Measurements from ENCODE around the gene HPSE. TPM values are rescaled to one million over a fixed set of nuclear protein-coding genes. Genes with fewer than 3 reads are reported as not detected.
A peak's percentile ranks its signal among the peaks of the same experiment; 100 is the strongest.

HPSE gene
- total RNA-seq = 1.0 TPM

DNA sequence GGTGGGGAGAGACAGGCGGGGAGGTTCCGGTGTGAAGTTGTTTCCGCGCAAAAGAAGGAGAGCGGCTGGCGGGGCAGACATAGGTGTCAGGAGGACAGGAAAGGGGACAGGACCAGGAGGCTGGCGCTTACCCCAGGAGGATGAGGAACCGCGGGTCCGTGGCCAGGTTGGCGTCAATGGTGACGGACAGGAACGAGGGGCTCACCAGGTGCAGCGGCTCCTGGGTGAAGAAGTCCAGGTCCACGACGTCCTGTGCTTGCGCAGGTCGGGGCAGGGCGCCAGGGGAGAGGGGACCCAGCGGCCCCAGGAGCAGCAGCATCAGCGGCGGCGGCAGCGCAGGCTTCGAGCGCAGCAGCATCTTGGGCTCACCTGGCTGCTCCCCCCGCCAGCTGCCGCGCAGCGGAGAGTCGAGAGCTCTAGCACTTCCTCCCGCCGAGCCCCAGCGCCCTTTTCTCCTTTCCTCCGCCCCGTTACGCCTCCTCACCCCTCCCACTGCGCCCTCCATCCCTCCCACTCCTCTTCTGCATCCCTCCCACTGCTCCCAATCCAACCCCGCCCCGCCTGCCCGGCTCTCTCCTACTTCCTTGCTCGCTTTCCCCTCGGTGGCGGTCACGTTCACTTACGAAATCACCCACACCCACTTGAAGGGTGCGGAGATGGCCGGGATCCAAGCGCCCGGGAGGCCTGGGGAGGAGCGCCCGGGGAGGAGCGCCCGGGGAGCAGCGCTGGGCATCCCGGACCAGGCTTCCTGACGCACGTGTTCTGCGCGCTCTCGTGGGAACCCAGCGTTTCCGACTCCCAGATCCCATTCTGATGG, at the start of gene HPSE:
Gene HPSE, minus strand, starts transcription at position 424 of the 817 bp plus-strand sequence. Its CDS starts 66 bp downstream, at position 358.
- DNase-seq = peak; percentile 70

DNA sequence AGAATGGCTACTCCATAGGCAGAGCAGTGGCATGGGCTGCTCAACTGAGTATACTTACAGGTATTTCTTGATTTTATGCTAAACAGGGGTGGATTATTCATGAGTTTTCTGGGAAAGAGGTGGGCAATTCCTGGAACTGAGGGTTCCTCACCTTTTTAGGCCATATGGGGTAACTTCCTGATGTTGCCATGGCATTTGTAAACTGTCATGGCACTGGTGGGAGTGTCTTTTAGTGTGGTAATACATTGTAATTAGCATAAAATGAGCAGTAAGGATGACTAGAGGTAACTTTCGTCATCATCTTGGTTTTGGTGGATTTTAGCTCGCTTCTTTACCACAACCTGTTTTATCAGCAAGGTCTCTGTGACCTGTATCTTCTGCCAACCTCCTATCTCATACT, 48.2 kb upstream of the HPSE start:
- no peak for DNase-seq

DNA sequence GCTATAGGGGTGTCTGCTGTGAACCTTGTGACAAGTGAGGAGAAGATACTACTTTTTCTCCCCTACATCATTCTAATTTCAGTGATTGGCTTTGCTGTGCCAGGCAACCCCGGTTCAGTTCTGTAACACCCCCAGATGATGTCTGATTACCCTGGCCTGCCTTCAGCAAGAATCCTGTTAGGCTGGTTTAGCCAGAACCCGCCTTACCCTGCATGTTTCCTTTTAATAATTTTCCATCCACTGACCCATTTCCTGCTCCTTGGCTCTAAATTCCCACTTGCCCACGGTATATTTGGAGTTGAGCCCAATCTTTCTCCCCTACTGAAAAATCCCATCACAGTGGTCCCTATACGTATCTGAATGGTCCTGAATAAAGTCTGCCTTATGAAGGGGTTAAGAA, 46.5 kb upstream of the HPSE start:
- no peak for DNase-seq

DNA sequence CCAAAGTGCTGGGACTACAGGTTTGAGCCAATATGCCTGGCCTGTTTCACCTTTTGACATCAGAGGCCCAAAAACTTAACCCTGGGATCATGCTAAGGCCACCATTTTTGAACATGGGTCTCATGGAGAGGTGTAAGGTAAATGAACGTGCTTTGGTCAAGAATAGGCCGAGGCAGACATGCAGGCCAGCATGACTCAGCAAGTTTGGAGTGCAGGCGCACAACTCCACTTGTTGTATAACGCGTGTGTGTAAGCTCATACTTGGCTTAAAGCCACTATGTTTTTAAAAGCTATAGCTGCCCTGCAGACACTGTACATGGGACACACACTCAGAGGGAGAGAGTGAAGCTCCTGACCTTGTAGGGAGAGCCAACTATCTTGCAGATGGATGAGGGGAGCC, 43.8 kb upstream of the HPSE start:
- DNase-seq = no peak

DNA sequence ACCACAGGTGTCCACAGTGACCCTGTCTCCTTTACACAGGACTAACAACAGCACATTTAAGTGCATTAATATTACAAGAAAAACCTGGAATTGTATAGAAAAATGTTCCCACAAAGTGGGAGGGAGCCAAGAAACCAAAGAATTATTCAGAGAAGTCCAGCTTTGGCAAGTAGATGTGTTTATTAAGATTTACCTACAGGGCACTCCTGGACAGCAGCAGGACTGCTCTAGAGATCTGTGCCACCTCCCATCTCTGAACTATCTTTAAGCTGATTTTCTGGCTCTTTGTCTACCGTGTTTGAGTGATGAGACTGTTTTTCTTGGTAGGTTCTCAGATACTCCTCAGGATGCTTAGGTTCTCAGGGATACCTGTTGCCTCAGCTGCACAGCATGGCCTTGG, 38.3 kb upstream of the HPSE start:
- no peak for DNase-seq

DNA sequence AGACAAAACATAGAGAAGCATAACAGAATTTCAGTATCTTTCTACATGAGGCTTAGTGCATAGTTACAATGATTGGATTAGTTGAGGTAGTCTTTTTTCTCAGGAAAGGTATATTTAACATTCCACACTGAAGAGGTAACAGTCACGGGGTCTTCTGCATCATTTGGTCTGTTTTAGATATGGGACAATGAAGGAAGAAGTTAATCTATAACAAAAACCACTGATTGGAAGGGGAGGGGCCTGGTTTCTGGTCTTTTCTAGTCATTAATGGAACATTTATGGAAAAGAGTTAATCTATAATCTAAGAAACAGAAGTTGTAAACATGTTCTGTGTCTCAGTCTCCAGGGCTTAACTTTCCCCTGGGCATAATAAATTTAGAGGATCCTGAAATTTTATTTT, 37.3 kb upstream of the HPSE start:
- DNase-seq = no peak

DNA sequence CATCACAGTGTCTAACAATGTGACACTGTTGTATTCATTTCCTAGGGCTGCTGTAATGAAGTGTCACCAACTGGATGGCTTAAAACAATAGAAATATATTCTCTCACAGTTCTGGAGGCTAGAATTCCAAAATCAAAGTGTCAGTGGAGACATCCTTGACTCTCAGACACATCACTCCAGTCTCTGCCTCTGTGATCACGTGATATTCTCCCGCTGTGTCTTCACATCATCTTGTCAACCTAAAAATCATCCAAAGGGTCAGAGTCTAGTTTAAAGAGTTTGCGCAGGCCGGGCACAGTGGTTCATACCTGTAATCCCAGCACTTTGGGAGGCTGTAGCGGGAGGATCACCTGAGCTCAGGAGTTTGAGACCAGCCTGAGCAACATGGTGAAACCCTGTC, 36.6 kb upstream of the HPSE start:
- no peak for DNase-seq

DNA sequence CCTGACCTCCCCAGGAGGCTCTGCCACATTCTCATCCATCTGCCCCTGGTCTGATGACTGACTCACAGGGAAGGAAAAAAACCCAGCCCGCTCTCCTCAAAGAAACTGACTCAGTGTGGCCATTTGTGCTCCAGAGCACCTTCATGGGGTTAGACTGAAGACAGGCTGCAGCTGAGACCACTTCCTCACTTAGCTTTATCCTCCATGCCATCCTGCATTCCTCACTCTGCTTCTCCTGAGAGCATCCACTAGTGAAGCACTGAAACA, 35.9 kb upstream of the HPSE start:
- no peak for DNase-seq

DNA sequence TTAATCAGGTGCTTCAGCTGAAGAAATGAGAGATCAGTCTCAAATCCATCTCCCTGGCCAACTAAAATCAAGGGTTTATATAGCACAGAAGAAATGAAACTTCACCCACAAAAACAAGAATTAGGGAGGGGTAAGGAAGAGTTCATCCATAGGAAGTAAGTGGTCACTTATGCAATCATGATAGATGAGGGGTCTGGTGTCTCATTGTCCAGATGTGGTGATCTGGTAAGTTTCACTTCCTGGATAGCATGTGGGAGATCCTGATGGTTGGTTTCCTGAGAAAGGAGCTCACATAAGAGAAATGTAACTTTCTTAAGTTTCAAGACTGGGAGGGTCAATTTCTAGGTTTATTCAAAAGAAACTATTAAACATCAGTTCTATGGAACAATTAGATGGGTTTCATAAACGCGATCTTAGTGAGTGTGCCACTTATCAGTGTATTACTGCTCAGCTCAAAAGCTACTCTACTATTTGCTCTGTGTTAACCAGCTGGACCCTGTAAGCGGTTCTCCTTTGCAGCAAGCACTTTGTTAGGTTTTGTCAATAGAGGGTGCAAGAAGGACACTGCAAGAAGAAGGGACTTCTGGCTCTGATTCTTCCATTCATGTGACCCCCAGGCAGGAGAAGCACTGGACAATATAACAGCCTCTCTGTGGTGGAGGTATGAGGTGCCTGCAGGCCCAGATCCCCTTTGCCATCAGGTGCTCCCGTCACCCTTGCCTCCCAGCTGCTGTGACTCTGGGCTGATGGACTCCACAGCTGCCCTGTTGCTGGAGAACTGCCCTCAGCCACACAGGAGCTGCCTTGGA, 35.4 kb upstream of the HPSE start:
- peak; percentile 16 for DNase-seq

DNA sequence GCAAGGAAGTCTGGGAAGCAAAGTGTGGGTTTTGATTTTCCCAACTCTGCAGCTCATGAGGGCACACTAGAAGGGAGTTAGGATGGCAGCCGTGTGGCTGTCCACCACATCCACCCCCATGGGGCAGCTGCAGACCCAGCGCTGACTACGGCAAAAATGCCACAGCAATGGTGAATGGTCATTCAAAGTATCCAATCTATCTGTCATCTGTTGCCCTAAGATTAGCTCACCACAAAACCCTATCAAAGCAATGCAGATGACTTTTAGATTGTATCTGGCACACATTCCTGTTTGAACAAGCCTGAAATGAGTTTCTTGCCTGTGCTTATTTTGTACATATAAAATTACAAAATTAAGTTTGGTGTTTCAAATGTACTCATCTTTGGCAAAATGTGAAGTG, 29.7 kb upstream of the HPSE start:
- DNase-seq = no peak

DNA sequence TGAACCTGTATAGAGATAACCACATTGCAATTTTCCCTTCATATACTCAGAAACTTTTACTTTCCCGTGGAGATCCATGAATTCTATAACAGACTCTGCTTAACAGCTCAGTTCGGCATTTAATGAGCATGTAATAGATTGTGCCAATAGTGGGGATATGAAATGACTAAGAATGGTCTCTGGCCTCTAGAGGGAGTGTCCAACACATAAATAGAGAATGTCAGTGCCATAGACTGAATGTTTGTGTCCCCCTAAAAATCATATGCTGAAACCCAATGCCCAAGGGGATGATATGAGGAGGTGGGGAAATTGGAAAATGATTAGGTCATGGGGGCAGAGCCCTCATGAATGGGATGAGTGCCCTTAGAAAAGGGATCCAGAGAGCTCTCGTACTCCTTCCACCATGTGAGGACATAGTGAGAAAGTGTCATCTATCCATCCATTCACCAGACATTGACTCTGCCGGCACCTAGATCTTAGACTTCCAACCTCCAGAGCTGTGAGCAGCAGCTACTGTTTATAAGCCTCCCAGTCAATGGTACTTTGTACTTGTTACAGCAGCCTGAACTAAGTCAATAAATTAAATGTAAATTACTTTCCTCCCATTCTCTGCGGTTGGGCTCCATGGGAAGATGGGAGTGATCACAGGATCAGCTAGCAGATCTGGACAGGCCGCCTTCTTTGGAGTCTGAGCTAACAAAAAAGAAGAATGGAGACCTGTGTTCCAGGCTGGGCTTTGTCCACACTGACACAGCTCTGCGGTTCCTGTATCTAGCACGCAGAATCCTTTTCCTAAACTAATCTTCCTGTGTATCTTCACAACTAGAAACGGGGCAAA, 28.1 kb upstream of the HPSE start:
- DNase-seq = peak; percentile 9

DNA sequence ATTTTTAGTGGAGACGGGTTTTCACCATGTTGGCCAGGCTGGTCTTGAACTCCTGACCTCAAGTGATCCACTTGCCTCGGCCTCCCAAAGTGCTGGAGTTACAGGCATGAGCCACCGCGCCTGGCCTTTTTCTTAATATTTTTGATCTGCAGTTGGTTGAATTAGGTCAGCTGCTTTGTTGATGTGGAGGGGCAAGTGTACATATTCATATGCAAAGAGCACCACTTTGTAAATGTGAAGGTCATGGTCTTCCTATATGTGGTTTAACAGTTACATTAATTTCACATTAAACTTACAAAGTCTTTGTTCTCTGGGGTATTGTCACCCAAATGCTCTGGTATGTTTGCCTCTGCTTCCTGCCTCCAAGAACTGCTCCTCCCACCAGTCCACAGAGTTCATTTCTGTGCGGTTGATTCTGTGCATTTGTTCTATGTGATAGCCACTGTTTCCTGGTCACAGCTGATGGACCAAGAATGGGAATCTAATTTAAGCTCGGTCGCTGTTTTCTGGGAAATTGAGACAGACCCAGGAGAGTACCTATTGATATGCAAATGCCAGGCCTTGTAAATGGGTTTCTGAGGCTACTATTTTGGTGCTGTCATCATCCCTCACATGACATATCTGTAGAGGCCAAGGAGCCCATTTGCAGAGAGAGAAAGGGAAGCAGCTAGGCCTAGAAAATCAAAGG, 26.9 kb upstream of the HPSE start:
- no peak for DNase-seq

DNA sequence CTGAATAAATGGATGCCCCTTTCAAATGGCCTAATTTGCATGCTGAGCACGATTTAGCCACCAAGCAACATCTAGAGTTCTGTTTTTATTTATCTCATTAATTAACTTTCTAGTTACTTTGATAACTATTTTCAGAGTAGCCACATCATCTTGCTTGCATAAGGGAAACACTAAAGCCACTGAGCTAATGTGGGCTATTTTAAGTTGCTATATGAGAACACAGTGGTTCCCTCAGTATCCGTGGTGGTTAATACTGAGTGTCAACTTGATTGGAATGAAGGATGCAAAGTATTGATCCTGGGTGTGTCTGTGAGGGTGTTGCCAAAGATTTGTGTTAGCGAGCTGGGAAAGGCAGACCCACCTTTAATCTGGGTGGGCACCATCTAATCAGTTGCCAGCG, 25.4 kb upstream of the HPSE start:
- DNase-seq = no peak

DNA sequence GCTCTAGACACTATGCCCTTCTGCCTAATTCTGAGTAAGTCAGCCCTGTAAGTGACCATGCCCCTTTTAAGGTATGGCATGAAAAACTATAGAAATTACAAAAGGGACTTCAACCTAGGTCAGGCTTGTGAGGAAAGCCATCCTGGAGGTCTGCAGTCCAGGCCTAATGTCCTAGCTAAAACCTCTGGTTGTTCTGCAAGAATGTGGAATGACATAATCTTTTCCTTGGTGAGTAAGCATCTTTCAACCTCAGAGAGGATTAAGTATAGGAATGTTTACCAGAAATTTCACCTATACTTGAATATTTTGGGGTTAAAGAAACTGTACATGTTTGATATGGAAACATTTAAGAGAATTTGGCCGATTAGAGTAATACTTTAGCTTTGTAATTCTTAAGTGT, 23.8 kb upstream of the HPSE start:
- DNase-seq = no peak

DNA sequence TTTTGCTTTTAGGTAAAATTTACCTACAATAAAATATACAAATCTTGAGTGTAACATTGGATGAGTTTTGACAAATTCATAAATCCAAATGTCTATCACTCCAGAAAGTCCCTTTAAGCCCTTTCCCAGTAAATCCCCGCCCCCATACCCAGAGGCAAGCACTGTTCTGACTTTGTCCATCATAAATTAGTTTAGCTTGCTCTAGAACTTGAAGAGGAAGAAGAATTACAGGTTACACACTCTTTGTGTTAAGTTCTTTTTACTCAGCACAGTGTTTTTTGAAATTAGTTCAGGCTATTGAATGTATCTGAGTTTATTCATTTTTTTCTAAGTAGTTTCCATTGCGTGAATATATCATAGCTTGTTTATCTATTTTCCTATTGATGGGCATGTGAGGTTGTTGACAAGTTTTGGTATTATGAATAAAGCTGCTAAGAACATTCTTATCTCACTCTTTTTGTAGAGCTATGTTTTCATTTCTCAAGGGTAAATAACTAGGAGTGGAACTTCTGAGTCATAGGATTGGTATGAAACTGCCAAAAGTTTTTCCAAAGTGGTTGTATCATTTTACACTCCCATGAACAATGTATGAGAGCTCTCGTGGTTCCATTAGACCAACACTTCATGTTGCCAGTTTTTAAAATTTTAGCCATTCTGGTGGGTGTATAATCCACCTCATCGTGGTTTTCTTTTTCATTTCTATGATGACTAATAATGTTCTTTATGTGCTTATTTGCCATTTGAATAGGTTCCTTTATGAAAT, 22.4 kb upstream of the HPSE start:
- peak; percentile 32 for DNase-seq

DNA sequence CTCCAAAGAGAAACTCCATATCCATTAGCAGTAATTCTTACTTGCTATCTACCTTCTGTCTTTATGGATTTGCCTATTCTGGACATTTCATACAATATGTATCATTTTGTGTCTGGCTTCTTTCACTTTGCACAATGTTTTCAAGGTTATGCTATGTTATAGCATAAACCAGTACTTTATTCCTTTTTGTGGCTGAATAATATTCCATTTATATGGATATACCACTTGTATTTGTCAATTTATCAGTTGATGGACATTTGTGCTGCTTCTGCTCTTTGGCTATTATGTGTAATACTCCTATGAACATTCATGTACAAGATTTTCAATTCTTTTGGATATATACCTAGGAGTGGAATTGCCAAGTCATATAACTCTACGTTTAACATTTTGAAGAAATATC, 18.9 kb upstream of the HPSE start:
- DNase-seq = no peak

DNA sequence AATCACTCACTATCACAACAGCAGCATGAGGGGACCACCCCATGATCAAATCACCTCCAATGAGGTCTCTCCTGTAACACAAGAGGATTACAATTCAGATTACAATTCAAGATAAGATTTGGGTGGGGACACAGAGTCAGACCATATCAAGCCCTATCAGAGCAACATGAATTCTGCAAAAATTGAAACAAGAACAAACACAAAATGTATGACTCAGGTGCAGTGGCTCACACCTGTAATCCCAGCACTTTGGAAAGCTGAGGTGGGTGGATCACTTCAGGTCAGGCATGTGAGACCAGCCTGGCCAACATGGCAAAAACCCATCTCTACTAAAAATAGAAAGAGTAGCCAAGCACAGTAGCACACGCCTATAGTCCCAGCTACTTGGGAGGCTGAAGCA, 13.4 kb upstream of the HPSE start:
- DNase-seq = no peak

DNA sequence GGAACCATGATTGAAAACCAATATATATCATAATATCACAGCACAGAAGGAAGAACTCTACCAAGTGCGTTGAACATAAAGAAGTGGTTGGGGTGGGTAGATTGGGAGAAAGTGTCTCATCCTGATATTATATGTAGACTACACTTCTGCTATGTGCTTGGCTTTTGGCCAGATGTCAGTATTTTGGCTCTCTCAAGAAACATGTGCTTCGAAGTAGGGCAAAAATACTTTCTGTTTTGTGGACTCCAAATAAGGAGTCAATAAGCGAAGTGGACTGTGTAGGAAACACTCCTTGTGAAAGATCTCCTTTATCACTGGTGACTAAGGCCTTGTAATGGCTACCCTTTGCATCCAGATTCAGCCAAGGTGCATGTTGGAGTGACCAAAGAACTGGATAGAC, 7.8 kb upstream of the HPSE start:
- DNase-seq = no peak

DNA sequence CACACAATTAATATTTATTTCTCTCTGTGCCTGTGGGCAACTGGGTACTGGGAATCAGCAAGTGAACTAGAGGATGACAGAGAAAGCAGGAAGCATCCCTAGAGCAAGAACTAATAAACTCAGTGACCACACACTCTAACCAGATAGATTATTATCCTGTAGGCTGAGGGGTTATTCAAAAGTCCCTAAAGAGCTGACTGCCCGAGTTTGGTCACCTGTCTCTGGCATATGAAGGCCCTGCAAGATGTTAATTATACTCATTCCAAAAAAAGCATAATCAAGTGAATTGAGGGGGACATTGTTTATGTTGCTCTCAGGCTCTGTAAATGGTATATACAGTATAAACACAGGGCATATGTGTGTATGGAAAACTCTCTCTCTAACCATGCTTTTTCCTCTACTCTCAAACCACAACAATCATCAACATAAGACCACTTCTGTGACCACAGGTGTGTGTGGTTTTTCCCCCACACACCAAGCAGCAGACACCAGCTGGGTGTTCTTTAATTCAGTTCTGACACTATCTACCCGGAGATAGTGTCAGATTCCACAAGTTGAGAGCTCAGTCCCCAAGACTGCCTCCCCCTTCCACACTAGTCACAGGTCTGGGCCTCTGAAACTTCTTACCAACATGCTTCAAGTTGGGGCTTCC, 6.2 kb upstream of the HPSE start:
- DNase-seq = no peak

DNA sequence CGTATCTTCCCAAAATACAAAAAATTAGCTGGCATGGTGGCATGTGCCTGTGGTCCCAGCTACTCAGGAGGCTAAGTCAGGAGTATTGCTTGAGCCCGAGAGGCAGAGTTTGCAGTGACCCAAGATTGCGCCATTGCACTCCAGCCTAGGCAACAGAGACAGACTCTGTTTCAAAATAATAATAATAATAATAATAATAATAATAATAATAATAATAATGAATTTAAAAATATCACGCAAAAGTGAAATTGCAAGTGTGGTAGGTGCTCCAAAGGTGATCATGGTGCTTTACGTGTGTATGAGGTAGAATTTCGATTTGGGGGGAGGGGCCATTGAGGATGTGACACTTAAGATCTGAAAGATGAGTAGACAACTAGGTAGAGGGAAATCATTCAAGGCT, 4.9 kb upstream of the HPSE start:
- DNase-seq = no peak

DNA sequence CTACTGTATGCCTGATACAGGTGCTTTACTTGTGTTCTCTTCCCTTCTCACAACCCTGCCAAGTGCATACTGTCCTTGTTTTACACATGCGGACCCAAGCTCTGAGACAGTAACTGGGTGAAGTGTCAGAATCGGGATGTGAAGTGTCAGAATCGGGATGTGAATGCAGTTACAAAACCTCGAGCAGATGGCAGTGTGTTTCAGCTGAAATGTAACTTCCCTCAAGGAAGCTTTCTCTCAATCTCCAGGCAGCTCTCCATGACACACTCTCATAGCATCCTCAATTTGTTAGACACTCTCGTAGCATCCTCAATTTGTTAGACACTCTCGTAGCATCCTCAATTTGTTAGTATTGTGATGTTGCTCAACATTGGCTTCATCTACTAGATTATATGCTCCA, 1.1 kb upstream of the HPSE start:
- DNase-seq = no peak

Data from tongue (tissue), 2 donors.